GM20431 (cell line): Measurements from ENCODE around the gene ZNF532.

Experiments
- in situ Hi-C: fragments of 300-500 bp; cut with MseI, MboI; formaldehyde crosslinking; loops from one replicate; pipeline ENCODE4 v1.15.0; 2020; ENCODE audit warnings: low sequenced_read_pairs; ENCODE audit not compliant: unreplicated experiment

The ZNF532 gene

DNA sequence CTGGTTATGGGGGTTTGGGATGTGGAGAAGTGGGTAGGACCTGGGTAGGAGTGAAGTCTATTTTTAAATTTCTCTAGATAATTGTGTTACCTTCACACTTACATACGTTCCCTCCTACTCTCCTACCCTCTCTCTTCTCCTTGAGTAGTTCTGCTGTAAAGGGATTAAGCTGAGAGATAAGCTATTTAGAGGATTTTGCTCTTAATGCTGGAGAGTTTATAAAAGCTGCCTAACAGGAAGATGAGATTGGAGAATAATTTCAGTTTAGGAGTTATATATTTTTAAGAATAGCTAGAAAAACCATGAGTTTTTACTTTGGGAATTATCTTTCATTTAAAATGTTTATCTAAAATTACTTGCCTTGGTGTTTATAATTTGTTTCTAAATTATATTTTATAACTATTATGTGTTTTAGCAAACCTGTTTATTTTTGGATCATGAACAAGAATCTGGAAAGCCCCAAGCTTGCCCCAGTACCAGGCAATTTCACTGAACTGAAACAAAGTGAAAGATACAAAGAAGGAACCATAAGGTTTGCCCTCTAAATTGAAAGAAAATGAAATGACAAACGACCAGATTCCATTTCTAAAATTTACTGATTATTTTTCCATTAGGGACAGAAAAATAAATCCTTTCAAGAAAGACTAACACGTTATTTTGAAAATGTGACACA lies 101.5 kb downstream of the ZNF532 start:
- in situ Hi-C loops = no loop called here

DNA sequence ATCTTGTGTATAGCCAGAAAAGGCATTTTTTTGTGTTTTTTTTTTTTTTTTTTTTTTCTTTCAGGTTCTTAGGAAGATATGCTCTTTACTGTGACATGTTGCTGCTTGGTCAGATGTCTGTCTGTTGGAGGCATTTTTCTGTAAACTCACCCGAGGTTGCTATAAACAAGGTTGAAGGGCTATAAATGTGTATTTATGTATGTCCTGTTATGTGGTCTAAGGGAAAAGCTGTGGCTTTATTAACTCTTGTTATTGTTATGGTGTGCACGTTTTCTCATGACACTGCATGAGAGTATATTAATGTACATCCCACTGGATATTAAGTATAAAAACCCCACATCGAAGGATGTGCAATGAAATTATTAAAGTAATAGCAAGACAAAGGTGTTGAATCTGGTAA lies 102.0 kb downstream of the ZNF532 start:
- in situ Hi-C loops = no loop called here

DNA sequence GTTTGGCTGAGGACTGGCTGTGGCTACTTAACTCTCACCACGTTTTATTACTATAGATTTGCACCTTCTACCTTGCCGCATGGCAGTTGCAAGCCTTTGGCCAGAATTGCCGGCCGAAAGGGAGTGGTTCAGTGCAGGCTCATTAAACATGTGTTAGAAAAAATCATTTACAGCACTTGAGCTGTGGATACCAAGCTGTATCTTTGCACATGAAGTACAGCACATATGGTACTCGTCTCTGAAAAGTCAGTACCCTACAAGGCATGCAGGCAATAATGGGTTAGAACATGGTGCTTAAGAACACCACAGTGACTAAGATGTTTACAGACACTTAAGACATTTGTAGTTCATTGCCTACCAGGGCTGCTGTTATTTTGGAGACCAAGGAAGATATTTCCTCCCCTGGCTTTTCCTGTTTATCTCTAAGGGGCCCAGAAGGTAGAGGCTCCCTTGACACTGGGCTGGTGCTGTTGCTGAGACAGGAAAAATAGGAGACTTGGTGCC lies 103.1 kb downstream of the ZNF532 start:
- in situ Hi-C loops = no loop called here

DNA sequence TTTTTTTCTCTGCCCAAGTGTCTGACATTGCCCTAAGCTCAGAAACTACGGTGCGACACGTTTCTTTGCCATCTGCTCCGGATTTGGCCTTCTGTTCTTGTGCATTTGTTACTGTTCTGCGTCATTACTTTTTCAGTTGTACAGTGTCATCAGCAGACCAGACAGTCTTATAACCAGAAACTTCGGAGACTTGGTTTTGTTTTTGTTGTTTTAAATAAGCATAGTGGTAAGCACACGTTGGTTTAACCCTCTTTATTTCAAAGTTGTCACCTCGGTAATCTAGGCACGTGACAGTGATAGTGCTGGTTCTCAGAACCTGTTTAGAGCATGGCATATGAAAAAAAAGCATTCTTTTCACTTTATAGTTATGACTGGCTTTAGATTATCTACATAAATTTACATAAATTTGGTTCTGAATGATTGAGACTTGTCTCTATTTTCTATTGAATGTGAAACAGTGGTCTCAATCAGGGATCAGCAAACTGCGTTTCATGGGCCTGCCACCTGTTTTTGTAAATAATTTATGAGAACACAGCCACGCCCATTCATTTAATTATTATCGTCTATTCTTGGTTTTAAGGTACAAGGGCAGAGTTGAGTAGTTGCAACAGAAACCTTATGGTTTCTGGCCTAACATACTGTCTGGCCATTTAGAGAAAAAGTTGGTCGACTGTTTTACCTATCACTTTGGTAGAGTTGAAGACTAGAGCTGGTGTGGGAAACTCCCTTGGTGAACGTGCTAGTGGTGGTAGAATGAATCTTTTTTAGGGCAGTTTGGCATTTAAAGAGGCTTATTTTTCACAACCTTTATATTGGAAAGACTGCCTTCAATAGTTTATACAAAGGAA lies 106.5 kb downstream of the ZNF532 start:
- in situ Hi-C loops = no loop called here

DNA sequence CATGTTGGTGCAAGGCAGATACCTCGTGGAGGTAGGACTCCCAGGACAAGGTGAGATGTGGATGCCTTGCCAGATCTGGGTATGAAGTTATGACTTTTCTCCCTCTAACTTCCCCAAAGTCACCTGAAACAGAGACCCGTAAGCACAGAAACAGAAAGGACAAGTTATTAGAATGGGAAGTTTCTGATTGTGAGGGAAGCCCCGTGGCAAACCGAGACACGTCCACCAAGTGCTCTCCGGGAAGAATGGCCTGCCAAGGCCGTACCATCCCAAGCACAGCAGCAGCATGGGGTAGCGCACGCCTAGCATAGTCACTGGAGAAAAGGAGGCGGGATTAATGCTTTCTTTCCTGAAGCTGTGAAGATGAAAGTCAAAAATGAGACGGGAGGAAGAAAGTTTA lies 110.6 kb downstream of the ZNF532 start:
- in situ Hi-C loops = no loop called here

DNA sequence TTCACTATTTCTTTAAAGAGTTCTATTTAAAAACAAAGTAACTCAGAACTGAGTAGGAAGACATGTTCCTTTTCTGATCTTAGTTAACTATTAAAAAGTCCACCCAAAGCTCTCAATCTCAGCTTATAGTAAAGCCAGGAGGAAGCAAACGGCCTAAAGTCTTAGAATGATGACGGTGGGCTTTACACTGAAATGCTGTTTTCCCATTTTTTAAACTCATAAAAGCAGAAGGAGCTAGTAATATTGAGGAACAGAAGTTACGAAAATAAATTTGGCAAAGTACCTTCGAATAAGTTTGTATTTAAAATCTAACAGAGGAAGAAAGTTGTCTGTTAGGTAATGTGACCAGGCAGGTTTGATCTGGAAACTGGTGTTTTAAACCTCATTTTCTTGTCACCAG lies 111.1 kb downstream of the ZNF532 start:
- in situ Hi-C loops = no loop called here

DNA sequence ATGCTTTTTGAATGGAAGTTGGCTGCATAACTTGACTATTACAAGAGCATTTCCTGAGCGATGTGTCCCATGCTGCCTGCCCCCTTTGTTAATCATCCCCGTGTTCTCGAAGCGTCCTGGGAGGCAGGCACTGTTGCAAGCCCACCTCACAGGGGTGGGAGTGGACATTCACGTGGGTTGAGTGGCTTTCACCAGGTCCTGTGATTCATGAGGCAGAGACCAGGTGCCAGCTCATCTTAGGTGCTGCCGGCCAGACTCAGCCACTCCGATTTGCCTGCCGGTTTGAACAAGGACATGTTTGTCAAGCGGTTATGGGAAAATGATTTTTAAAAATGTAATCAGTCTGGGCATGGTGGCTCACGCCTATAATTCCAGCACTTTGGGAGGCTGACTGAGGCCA lies 112.5 kb downstream of the ZNF532 start:
- in situ Hi-C loops = no loop called here

- in situ Hi-C loops = no loop called here
These were observed 113.1 kb downstream of the ZNF532 start for GRCh38 chr18:58977801-58978200.

GRCh38 chr18:58978916-58979315 lies 114.2 kb downstream of the ZNF532 start:
- in situ Hi-C loops = no loop called here

DNA sequence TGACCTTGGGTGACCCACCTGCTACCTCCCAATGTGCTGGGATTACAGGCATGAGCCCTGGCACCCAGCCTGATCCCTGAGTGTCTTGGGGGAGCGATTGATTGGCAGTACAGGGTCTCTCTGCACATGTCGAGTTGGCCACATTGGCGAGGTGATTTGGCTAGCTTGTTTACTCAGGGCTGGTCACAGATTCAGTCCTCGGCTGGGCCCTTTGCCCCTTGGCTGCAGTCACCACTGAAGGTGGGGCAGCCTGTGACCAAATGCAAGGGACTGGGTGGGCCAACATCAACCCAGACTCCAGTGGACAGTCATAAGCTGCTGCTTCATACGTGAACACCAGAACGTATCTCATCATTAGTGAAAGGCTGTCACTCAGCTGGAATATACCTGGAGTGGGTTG lies 114.9 kb downstream of the ZNF532 start:
- in situ Hi-C loops = no loop called here

DNA sequence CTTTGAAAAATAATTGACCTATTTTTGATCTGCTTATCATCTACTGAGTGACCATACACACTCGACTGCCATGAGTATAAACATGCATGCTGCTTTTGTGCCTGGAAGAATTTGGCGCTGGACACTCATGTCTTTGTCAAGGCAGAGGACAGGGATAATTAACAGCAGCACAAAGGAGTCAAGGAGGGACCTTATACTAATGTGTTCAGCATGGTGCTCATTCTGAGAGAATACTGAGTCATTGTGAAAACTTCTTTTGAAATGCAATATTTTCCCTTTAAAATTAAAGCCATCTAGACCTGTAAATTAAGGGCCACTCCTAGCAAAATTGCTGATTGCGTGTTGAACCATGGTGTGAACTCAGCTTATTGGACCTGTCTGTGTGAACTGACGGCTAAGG lies 116.3 kb downstream of the ZNF532 start:
- in situ Hi-C loops = no loop called here

- in situ Hi-C loops = no loop called here
These were observed 118.8 kb downstream of the ZNF532 start for GRCh38 chr18:58983260-58984155.

DNA sequence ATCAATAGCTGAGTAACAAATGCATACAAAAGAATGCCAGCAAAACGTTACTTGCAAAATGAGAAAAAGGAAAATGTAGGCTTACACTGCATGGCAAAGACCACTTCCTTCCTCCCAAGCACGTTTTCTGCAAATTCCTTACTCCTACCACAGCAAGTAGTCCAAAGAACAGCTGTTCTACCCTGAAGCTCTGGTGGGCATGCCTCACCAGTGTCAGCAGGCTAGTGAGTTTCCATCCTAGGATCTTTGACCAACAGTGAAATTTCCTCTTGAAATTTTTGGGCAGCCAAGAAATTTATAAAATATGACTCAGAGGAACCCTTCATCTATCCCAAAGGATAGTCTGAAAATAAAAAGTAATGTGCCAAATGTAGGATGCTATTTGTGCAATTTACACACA lies 123.9 kb downstream of the ZNF532 start:
- in situ Hi-C loops = no loop called here

DNA sequence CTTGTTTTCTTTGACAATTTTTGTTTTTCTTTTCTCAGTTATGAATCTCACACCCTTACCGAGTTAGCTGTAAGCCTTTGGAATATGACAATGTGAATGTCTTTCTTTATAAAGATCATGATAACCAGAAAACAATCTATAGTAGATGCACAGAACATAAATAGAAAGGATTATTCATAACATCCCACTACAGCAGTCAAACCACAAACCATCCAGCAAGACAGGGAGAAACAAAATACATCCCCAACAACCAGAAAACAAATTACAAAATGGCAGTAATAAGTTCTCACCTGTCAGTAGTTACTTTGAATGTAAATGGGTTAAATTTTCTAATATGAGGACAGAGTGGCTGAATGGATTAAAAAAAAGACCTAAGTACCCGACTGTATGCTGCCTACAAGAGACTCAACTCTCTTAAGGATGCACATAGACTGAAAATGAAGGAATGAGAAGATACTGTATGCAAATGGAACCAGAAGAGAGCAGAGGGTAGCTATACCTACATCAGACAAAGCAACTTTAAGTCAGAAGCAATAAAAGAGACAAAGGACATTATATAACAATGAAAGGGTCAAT lies 124.6 kb downstream of the ZNF532 start:
- in situ Hi-C loops = no loop called here

GRCh38 chr18:58990720-58991119 lies 126.0 kb downstream of the ZNF532 start:
- in situ Hi-C loops = no loop called here

- in situ Hi-C loops = no loop called here
These were observed 126.6 kb downstream of the ZNF532 start for GRCh38 chr18:58991167-58991798.

GRCh38 chr18:58992301-58993231 lies 127.9 kb downstream of the ZNF532 start:
- in situ Hi-C loops = no loop called here

GRCh38 chr18:58993260-58993659 lies 128.6 kb downstream of the ZNF532 start:
- in situ Hi-C loops = no loop called here

- in situ Hi-C loops = no loop called here
These were observed 131.0 kb downstream of the ZNF532 start for GRCh38 chr18:58995663-58996062.
